Measurements from ENCODE around the gene CPNE8.

The CPNE8 gene

DNA sequence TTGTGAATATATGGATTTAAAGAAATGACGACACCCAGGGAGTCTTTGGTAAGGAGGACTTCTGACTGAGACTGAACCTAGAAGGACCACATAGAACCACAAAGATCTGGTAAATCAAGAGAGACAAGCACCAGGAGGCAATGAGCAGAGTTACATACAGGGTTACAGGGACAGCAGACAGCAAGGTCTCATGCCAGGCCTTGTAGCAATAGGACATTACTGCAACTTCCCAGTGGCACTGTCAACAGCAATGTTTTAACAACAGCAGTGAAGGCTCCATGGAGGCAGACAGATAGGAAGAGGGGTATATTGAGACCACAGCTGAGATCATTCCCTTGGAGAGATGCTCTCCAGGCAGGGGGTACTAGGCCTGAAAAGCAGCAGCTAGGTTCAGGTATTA, 18.5 kb downstream of the CPNE8 start:
- Histone ChIP-seq H3K4me3 (no peak overlapping the region), H3K4me1 (no peaks in the 10 kb centered on the region), H3K9me3 (no peaks in the 10 kb centered on the region), H3K36me3 (replicated peaks) (no peaks in the 10 kb centered on the region), H3K27me3 (ENCODE audit: low read depth) (no peaks in the 10 kb centered on the region)
- in situ Hi-C loops (cut with MboI; ENCODE audit: low sequenced_read_pairs) = no loop called here
- DNase-seq (ENCODE audit: low spot score in 2 of 2) = no peak

DNA sequence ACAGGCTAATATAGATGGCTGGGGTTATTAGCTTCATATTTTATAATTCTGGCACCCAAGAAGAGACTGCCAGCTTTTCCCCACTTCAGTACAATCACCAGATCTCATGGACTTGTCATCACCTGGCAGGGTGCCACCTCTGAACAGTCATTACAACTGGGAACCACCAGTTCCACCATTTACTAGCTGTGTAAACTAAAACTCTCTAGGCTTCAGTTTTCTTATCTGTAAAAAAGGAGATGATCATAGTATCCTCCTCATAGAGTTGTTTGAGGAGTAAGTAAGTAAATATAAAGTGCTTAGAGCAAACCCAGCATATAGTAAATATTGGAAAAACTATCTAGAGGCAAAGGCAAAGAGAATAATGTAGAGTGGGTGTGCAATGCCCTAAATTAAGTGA, 19.3 kb downstream of the CPNE8 start:
- in situ Hi-C loops (cut with MboI; ENCODE audit: low sequenced_read_pairs) = no loop called here
- H3K9me3 ChIP-seq = no peaks in the 10 kb centered on the region
- no peaks in the 10 kb centered on the region for H3K4me1 ChIP-seq
- H3K27me3 ChIP-seq (ENCODE audit: low read depth) = no peaks in the 10 kb centered on the region
- H3K4me3 ChIP-seq = no peak overlapping the region
- no peak for DNase-seq (ENCODE audit: low spot score in 2 of 2)
- H3K36me3 ChIP-seq (replicated peaks) = no peaks in the 10 kb centered on the region

DNA sequence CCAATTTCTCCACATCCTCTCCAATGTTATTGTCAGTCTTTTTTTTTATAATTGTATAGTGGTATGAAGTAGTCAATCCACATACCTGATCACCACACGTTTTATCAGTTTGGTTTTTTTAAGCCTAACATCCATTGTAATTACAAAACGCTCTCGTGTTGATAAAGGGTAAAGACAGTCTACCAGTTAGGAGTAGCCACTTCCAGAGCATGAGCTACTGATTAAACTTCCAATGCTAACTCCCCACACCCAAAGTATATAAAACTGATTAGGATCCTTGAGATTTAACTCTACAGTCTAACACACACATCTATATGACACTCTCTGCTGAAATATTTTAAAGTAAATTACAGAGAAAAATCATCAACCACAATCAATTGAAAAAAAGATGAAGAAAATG, 20.7 kb downstream of the CPNE8 start:
- no peaks in the 10 kb centered on the region for H3K9me3 ChIP-seq
- in situ Hi-C loops (cut with MboI; ENCODE audit: low sequenced_read_pairs) = no loop called here
- no peaks in the 10 kb centered on the region for H3K36me3 ChIP-seq (replicated peaks)
- no peaks in the 10 kb centered on the region for H3K4me1 ChIP-seq
- no peak overlapping the region for H3K4me3 ChIP-seq
- DNase-seq (ENCODE audit: low spot score in 2 of 2) = no peak
- no peaks in the 10 kb centered on the region for H3K27me3 ChIP-seq (ENCODE audit: low read depth)

DNA sequence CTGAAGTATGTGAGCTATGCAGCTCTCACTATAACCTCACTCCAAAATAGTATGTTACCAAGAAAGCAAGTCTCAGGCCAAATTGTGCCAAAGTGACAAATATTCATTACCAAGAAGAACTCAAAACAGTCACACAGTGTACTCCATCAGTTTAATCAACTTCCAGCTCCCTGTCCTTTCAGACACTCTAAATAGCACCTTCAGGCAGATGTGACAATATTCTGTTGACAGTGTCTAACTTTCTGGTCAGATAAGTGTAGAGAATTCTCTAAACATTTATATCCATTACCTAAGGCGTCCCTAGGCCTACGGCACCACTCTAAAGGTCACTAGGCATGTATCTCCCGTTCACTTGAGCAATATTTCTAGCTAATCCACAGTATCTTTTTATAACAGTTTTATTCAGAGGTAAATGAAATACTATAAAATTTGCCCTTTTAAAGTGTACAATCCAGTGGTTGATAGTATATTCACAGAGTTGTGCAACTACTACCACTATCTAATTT, 21.7 kb downstream of the CPNE8 start:
- Histone ChIP-seq H3K9me3 (no peaks in the 10 kb centered on the region), H3K27me3 (ENCODE audit: low read depth) (no peaks in the 10 kb centered on the region), H3K4me3 (no peak overlapping the region), H3K36me3 (replicated peaks) (no peaks in the 10 kb centered on the region), H3K4me1 (peaks cover 2% of the 10 kb centered on the region)
- in situ Hi-C loops (cut with MboI; ENCODE audit: low sequenced_read_pairs) = no loop called here
- DNase-seq (ENCODE audit: low spot score in 2 of 2) = no peak

GRCh38 chr12:38880288-38880687, 25.1 kb downstream of the CPNE8 start:
- Histone ChIP-seq H3K27me3 (ENCODE audit: low read depth) (no peaks in the 10 kb centered on the region), H3K4me1 (peaks cover 18% of the 10 kb centered on the region), H3K36me3 (replicated peaks) (no peaks in the 10 kb centered on the region), H3K9me3 (no peaks in the 10 kb centered on the region), H3K4me3 (no peak overlapping the region)
- DNase-seq (ENCODE audit: low spot score in 2 of 2) = no peak
- in situ Hi-C loops (cut with MboI; ENCODE audit: low sequenced_read_pairs) = no loop called here

DNA sequence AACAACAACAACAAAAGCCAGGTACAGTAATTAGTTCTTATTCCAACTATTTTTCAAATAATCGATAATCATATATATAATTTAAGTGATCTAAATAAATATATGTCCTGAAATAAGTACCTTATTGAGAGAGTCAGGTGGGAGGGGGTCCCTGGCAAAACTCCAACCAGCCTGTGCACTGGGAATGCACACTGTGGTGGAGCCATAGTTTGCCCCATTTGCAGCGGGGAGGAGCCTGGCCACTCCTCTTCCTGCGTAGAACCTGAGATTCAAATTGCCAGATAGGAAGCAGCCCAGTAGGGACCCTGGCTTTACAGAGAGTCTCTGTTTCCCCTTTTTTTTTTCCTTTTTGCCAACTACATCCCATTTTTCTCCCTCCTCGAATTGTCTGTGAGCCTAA, 26.4 kb downstream of the CPNE8 start:
- no peaks in the 10 kb centered on the region for H3K27me3 ChIP-seq (ENCODE audit: low read depth)
- H3K9me3 ChIP-seq = no peaks in the 10 kb centered on the region
- DNase-seq (ENCODE audit: low spot score in 2 of 2) = no peak
- in situ Hi-C loops (cut with MboI; ENCODE audit: low sequenced_read_pairs) = no loop called here
- no peaks in the 10 kb centered on the region for H3K36me3 ChIP-seq (replicated peaks)
- H3K4me3 ChIP-seq = no peak overlapping the region
- peaks cover 18% of the 10 kb centered on the region for H3K4me1 ChIP-seq

DNA sequence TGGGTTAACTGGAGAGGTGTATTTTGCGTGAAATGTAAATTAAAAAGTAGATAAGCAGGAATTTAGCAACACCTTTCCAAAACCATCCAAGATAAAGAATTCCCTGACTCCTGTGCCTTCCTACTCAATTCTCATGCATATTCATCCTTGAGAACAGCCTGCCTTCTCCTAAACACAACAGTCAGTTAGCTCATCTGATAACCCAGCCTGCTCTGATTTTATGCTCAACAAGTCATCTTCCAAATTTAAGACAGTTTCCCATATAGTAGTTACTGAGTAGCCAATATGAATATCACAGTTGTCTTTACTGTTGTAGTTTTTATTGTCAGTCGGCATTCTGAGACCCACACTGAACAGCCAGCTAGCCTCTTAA, 27.1 kb downstream of the CPNE8 start:
- Histone ChIP-seq H3K27me3 (ENCODE audit: low read depth) (no peaks in the 10 kb centered on the region), H3K4me3 (peak overlapping the region; percentile 13; the same call in 1 of the 2 replicates), H3K9me3 (no peaks in the 10 kb centered on the region), H3K36me3 (replicated peaks) (no peaks in the 10 kb centered on the region; the same call in 1 of the 2 replicates), H3K4me1 (peaks cover 18% of the 10 kb centered on the region)
- in situ Hi-C loops (cut with MboI; ENCODE audit: low sequenced_read_pairs) = no loop called here
- DNase-seq (ENCODE audit: low spot score in 2 of 2) = peak in 1 of 2 experiments; percentile 13

- Histone ChIP-seq H3K36me3 (replicated peaks) (no peaks in the 10 kb centered on the region; the same call in 1 of the 2 replicates), H3K27me3 (ENCODE audit: low read depth) (no peaks in the 10 kb centered on the region), H3K4me3 (no peak overlapping the region), H3K4me1 (peaks cover 18% of the 10 kb centered on the region), H3K9me3 (no peaks in the 10 kb centered on the region)
- no peak for DNase-seq (ENCODE audit: low spot score in 2 of 2)
- in situ Hi-C loops (cut with MboI; ENCODE audit: low sequenced_read_pairs) = no loop called here
Observed at GRCh38 chr12:38875586-38876228, 29.7 kb downstream of the CPNE8 start.

GRCh38 chr12:38872561-38872960, 32.8 kb downstream of the CPNE8 start:
- in situ Hi-C loops (cut with MboI; ENCODE audit: low sequenced_read_pairs) = no loop called here
- Histone ChIP-seq H3K4me3 (no peak overlapping the region), H3K36me3 (replicated peaks) (no peaks in the 10 kb centered on the region; the same call in 1 of the 2 replicates), H3K9me3 (no peaks in the 10 kb centered on the region), H3K4me1 (peaks cover 7% of the 10 kb centered on the region), H3K27me3 (ENCODE audit: low read depth) (no peaks in the 10 kb centered on the region)
- no peak for DNase-seq (ENCODE audit: low spot score in 2 of 2)

DNA sequence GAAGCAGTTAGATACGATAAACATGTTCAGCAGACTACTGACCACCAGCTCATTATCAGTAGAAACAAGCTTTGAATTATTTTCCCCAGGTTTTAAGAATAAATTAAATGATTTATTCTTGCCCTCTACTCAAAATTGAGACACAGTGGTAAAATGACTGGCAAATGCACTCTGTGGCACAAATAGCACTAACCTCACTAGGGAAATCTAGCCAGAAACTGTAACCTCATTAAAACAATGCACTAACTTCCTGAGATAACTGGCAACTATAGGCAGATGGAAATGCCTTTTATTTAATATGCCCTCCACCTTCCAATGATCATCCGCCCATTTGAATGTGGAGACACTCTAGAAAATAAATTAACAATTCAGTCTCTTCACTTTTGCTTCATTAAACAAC, 33.2 kb downstream of the CPNE8 start:
- DNase-seq (ENCODE audit: low spot score in 2 of 2) = no peak
- Histone ChIP-seq H3K27me3 (ENCODE audit: low read depth) (no peaks in the 10 kb centered on the region), H3K4me3 (no peak overlapping the region), H3K36me3 (replicated peaks) (no peaks in the 10 kb centered on the region; the same call in 1 of the 2 replicates), H3K4me1 (peaks cover 6% of the 10 kb centered on the region), H3K9me3 (no peaks in the 10 kb centered on the region)
- in situ Hi-C loops (cut with MboI; ENCODE audit: low sequenced_read_pairs) = no loop called here

- Histone ChIP-seq H3K9me3 (no peaks in the 10 kb centered on the region), H3K4me1 (no peaks in the 10 kb centered on the region), H3K27me3 (ENCODE audit: low read depth) (no peaks in the 10 kb centered on the region), H3K4me3 (no peak overlapping the region), H3K36me3 (replicated peaks) (no peaks in the 10 kb centered on the region; the same call in 1 of the 2 replicates)
- DNase-seq (ENCODE audit: low spot score in 2 of 2) = no peak
- in situ Hi-C loops (cut with MboI; ENCODE audit: low sequenced_read_pairs) = no loop called here
Observed at GRCh38 chr12:38869036-38869435, 36.4 kb downstream of the CPNE8 start.

DNA sequence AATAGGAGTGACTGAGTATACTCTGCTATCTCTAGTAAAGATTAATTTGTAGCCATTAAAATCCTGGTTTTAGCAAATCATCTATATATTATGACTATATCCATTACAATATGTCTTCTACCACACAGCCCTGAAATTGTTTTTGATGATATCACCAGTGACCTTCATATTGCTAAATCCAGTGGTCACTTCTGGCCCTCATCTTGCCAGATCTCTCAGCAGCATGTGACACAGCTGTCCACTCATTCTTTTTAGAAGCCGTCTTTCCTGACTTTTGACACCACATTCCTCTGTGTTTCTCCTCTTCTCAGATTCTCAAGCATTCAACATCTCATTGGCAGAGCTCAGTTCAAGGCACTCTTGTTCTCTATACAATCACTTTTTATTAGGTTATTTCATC, 54.9 kb downstream of the CPNE8 start:
- in situ Hi-C loops (cut with MboI; ENCODE audit: low sequenced_read_pairs) = no loop called here
- H3K36me3 ChIP-seq (replicated peaks) = no peaks in the 10 kb centered on the region
- H3K4me3 ChIP-seq = no peak overlapping the region
- peaks cover 10% of the 10 kb centered on the region; the same call in 1 of the 2 replicates for H3K4me1 ChIP-seq
- no peaks in the 10 kb centered on the region for H3K9me3 ChIP-seq
- H3K27me3 ChIP-seq (ENCODE audit: low read depth) = no peaks in the 10 kb centered on the region
- DNase-seq (ENCODE audit: low spot score in 2 of 2) = no peak

GRCh38 chr12:38847247-38847646, 58.1 kb downstream of the CPNE8 start:
- H3K4me1 ChIP-seq = peaks cover 10% of the 10 kb centered on the region; the same call in 1 of the 2 replicates
- no peaks in the 10 kb centered on the region for H3K27me3 ChIP-seq (ENCODE audit: low read depth)
- in situ Hi-C loops (cut with MboI; ENCODE audit: low sequenced_read_pairs) = no loop called here
- DNase-seq (ENCODE audit: low spot score in 2 of 2) = no peak
- H3K9me3 ChIP-seq = no peaks in the 10 kb centered on the region
- H3K4me3 ChIP-seq = no peak overlapping the region
- H3K36me3 ChIP-seq (replicated peaks) = no peaks in the 10 kb centered on the region

DNA sequence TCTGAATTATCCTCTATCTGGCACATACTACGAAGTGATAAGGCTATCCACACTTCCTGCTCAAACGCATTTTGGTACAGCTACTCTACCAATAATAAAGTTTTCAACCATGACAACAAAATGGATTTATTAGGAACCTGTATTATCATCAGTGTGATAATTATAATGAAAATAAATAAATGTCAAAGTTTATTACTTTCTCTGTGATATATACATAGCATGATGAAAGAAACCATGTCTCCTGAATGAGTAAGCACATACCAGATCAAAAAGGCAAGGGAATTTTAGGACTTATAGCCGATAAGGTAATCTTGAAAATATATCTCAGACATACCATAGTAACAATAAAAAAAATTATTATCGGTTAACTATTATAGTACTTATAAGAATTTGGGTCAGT, 61.1 kb downstream of the CPNE8 start:
- Histone ChIP-seq H3K36me3 (replicated peaks) (no peaks in the 10 kb centered on the region), H3K27me3 (ENCODE audit: low read depth) (no peaks in the 10 kb centered on the region), H3K4me3 (no peak overlapping the region), H3K4me1 (peaks cover 10% of the 10 kb centered on the region; the same call in 1 of the 2 replicates), H3K9me3 (no peaks in the 10 kb centered on the region)
- DNase-seq (ENCODE audit: low spot score in 2 of 2) = no peak
- in situ Hi-C loops (cut with MboI; ENCODE audit: low sequenced_read_pairs) = no loop called here

Measured in HAP-1 (cell line).